PC-9 (cell line): ENCODE measurements around the gene CFAP68. TPM values are rescaled to one million over a fixed set of nuclear protein-coding genes. Genes with fewer than 3 reads are reported as not detected.
A peak's percentile ranks its signal among the peaks of the same experiment; 100 is the strongest.

Experiments
- BruUV-seq: library from RNA; stranded (reverse); fragments of 400-500 nt; replicated peaks from 2 replicates; lab custom pipeline; 2021; lab: Mats Ljungman, UMichigan
- CTCF ChIA-PET: fragments of 300-600 bp; sonication (Branson Sonifier 250); formaldehyde crosslinking; loops from one replicate; lab custom pipeline; 2022; ENCODE audit warnings: antibody characterized with exemption; lab: Charles Lee
- POLR2A ChIA-PET: fragments of 300-600 bp; sonication (Branson Sonifier 250); formaldehyde crosslinking; loops from one replicate; lab custom pipeline; 2022; ENCODE audit warnings: antibody characterized with exemption; ENCODE audit not compliant: unreplicated experiment; lab: Charles Lee
- DNase-seq, 2 experiments: peaks; one replicate each; pipeline versions ENCODE4 v3.0.0 to v3.0.0-alpha.2; 2015 to 2022; ENCODE audit warnings: mixed read lengths in 1 of 2
- H2AFZ ChIP-seq: fragments of 200-600 bp; sonication (generic); 2 replicates; pipeline ENCODE4 v1.8.1; 2017; ENCODE audit warnings: antibody characterized with exemption
- H3F3A ChIP-seq: fragments of 200-600 bp; sonication (generic); 2 replicates; pipeline ENCODE4 v1.8.1; 2017; ENCODE audit warnings: antibody characterized with exemption, mild to moderate bottlenecking, low read depth; ENCODE audit not compliant: insufficient read depth
- H3K27ac ChIP-seq: fragments of 200-600 bp; sonication (generic); 2 replicates; pipeline ENCODE4 v1.6.1; 2016; ENCODE audit warnings: mixed run types
- H3K27me3 ChIP-seq: fragments of 200-600 bp; sonication (generic); 2 replicates; pipeline ENCODE4 v1.6.1; 2016; ENCODE audit warnings: low read depth, mixed run types; ENCODE audit not compliant: insufficient read depth
- H3K36me3 ChIP-seq: fragments of 200-600 bp; sonication (generic); 2 replicates; pipeline ENCODE4 v1.6.1; 2016; ENCODE audit warnings: low read depth, mixed run types
- H3K4me1 ChIP-seq: fragments of 200-600 bp; sonication (generic); replicated peaks from 2 replicates; pipeline ENCODE4 v1.6.1; 2016; ENCODE audit warnings: mixed run types; ENCODE audit not compliant: insufficient read depth
- H3K4me2 ChIP-seq: fragments of 200-600 bp; sonication (generic); 2 replicates; pipeline ENCODE4 v1.6.1; 2017; ENCODE audit warnings: mixed run types
- H3K4me3 ChIP-seq: fragments of 200-600 bp; sonication (generic); 2 replicates; pipeline ENCODE4 v1.6.1; 2016; ENCODE audit warnings: mixed run types
- H3K79me2 ChIP-seq: fragments of 200-600 bp; sonication (generic); 2 replicates; pipeline ENCODE4 v1.6.1; 2017; ENCODE audit warnings: low read depth, mixed run types
- H3K9me2 ChIP-seq: fragments of 200-600 bp; sonication (generic); 2 replicates; pipeline ENCODE4 v1.8.1; 2017; ENCODE audit warnings: mild to moderate bottlenecking; ENCODE audit not compliant: insufficient read depth
- H3K9me3 ChIP-seq: fragments of 200-600 bp; sonication (generic); 2 replicates; pipeline ENCODE4 v1.8.1; 2016; ENCODE audit warnings: low read depth; ENCODE audit not compliant: insufficient read depth
- H4K20me1 ChIP-seq: fragments of 200-600 bp; sonication (generic); 2 replicates; pipeline ENCODE4 v1.8.1; 2017; ENCODE audit not compliant: insufficient read depth
- EZH2 ChIP-seq: fragments of 200-600 bp; sonication (generic); IDR thresholded peaks from 2 replicates; pipeline ENCODE4 v1.8.0; 2017; ENCODE audit warnings: antibody characterized with exemption, low read depth
- intact Hi-C: fragments of 100-400 bp; cut with micrococcal nuclease; formaldehyde crosslinking; loops from one replicate; pipeline ENCODE4 v1.10.0; 2022; ENCODE audit not compliant: unreplicated experiment
- total RNA-seq: library from RNA; stranded (reverse); gene quantifications from 2 replicates; pipeline ENCODE4 v1.2.3, GENCODE V29; 2021
- TF ChIP-seq, protein P1 (sequence below): fragments of 200-600 bp; sonication (generic); conservative IDR thresholded peaks from 2 replicates; pipeline ENCODE4 v1.6.1; 2017; ENCODE audit warnings: mixed run types, antibody characterized with exemption, mild to moderate bottlenecking, moderate library complexity

Gene CFAP68
- total RNA-seq, 1 experiment from 2014 or later = 46.8 TPM

DNA sequence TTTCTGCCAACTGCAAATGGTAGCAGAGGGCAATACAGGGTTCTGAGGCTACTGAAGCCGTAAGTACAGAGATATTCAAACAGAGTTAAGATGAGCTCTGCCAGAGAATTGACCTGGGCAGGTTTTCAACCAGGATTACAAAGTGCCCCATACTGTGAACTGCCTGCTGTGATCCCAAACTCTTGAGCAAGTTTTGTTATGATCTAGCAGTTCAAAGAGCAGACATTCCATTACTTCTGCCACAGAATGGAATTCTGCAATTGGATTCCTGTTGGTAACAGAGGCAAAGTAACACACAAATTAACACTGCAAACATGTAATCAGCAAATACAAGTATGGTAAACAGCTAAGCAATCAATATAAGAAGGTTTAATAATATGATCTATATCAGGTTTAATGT, 39.2 kb upstream of the CFAP68 start:
- TF ChIP-seq, protein P1, sequence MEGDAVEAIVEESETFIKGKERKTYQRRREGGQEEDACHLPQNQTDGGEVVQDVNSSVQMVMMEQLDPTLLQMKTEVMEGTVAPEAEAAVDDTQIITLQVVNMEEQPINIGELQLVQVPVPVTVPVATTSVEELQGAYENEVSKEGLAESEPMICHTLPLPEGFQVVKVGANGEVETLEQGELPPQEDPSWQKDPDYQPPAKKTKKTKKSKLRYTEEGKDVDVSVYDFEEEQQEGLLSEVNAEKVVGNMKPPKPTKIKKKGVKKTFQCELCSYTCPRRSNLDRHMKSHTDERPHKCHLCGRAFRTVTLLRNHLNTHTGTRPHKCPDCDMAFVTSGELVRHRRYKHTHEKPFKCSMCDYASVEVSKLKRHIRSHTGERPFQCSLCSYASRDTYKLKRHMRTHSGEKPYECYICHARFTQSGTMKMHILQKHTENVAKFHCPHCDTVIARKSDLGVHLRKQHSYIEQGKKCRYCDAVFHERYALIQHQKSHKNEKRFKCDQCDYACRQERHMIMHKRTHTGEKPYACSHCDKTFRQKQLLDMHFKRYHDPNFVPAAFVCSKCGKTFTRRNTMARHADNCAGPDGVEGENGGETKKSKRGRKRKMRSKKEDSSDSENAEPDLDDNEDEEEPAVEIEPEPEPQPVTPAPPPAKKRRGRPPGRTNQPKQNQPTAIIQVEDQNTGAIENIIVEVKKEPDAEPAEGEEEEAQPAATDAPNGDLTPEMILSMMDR = no peak
- TF ChIP-seq EZH2 = no peak
- peak overlapping the region; percentile 17 for H3K4me2 ChIP-seq
- no peaks in the 10 kb centered on the region for H3K9me3 ChIP-seq
- H2AFZ ChIP-seq = no peak overlapping the region
- ChIA-PET CTCF (no interaction called here), POLR2A (no interaction called here)
- no TSS peak for BruUV-seq
- DNase-seq = peak in 1 of 2 experiments; percentile 74
- H3K4me1 ChIP-seq = peaks cover 69% of the 10 kb centered on the region
- H3K27ac ChIP-seq = peak overlapping the region; percentile 50
- no peaks in the 10 kb centered on the region for H3K9me2 ChIP-seq
- intact Hi-C loops = loop anchor here (2.0 to 10.0 kb wide), 4 partner anchors 63 to 555 kb away; no protein-coding TSS in a partner anchor
- H3K27me3 ChIP-seq = no peaks in the 10 kb centered on the region
- H4K20me1 ChIP-seq = no peaks in the 10 kb centered on the region
- no peak overlapping the region for H3K4me3 ChIP-seq
- peaks cover 44% of the 10 kb centered on the region for H3F3A ChIP-seq
- H3K79me2 ChIP-seq = 0 out of 2 replicates have a peak, but pooled peaks cover 9% of the 10 kb centered on the region
- H3K36me3 ChIP-seq = peaks cover 42% of the 10 kb centered on the region

DNA sequence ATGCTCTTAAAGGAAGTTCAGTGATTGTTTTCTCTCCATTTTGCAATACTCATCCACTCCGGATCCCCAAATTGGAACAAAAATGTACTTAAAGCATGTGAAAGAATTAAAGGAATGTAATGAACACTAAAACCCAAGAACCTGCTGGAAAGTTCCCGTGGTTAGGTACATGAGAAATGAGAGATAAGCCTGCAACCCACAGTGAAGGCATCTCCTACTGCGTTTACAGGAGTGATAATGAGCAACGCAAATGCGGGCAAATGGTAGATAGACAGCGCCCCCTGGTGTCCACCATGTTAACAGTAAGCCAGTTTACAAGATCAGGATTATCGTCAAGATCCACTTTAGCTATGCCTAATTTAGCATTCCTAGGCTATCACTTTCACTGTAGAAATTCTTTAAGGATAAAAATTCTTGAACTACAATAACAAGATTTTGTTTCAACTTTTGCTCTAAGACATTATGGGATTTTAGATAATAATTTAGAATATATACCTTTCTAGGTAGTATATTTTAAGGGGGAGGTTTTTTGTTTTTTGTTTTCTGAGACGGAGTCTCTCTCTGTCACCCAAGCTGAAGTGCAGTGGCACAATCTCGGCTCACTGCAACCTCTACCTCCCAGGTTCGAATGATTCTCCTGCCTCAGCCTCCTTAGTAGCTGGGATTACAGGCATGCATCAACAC, 37.8 kb upstream of the CFAP68 start:
- peak overlapping the region; percentile 50 for H3K27ac ChIP-seq
- POLR2A ChIA-PET = no interaction called here
- peak overlapping the region; percentile 17 for H3K4me2 ChIP-seq

DNA sequence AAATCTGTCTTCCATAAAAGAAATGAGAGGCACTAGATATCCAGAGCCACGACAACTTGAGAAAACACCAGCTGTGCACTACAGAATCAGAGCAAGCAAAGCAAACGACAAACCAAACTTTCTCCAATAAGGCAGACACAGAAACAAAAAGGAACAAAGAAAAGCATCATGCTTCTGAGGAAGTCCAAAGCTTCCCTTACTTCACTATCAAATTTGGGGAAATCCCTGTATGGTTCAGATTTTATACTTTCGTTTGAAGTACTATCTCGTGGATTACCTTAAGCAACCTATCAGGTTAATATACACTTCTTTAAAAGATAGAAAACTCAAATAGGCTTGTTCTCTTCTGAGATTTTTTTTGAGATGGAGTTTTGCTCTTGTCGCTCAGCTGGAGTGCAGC, 35.7 kb upstream of the CFAP68 start:
- H3K79me2 ChIP-seq = 0 out of 2 replicates have a peak, but pooled peaks cover 9% of the 10 kb centered on the region
- TF ChIP-seq, protein P1 = no peak
- TF ChIP-seq EZH2 = no peak
- H4K20me1 ChIP-seq = no peaks in the 10 kb centered on the region
- H3K4me2 ChIP-seq = peak overlapping the region; percentile 68
- peak overlapping the region; percentile 98 for H3K27ac ChIP-seq
- H3K27me3 ChIP-seq = no peaks in the 10 kb centered on the region
- H3F3A ChIP-seq = peaks cover 79% of the 10 kb centered on the region
- no TSS peak for BruUV-seq
- ChIA-PET POLR2A (no interaction called here), CTCF (no interaction called here)
- no peak overlapping the region for H3K4me3 ChIP-seq
- peaks cover 91% of the 10 kb centered on the region for H3K4me1 ChIP-seq
- no peak overlapping the region for H2AFZ ChIP-seq
- H3K9me2 ChIP-seq = no peaks in the 10 kb centered on the region
- intact Hi-C loops = loop anchor here (5.0 to 10.0 kb wide), 3 partner anchors 66 to 559 kb away; no protein-coding TSS in a partner anchor
- peaks cover 13% of the 10 kb centered on the region for H3K36me3 ChIP-seq
- DNase-seq = no peak
- H3K9me3 ChIP-seq = no peaks in the 10 kb centered on the region

More for the DNA sequence above, 37.8 kb upstream of the CFAP68 start:
- no peak for TF ChIP-seq EZH2
- TF ChIP-seq, protein P1 = peak; percentile 98
- H3K9me3 ChIP-seq = no peaks in the 10 kb centered on the region
- no peak overlapping the region for H3K4me3 ChIP-seq
- H3K27me3 ChIP-seq = no peaks in the 10 kb centered on the region
- 0 out of 2 replicates have a peak, but pooled peaks cover 9% of the 10 kb centered on the region for H3K79me2 ChIP-seq
- no TSS peak for BruUV-seq
- peaks cover 57% of the 10 kb centered on the region for H3F3A ChIP-seq
- peaks cover 29% of the 10 kb centered on the region for H3K36me3 ChIP-seq
- DNase-seq = peak; percentile 72 to 84
- peaks cover 79% of the 10 kb centered on the region for H3K4me1 ChIP-seq
- CTCF ChIA-PET = interaction anchor here (0.6 to 1.2 kb wide), 2 partner anchors 75 to 570 kb away, joined by 3 to 4 read pairs; partner anchors contain the start of gene PPP2R1B
- no peak overlapping the region for H2AFZ ChIP-seq
- intact Hi-C loops = loop anchor here (1.0 to 10.0 kb wide), 5 partner anchors 64 to 557 kb away; no protein-coding TSS in a partner anchor
- H3K9me2 ChIP-seq = no peaks in the 10 kb centered on the region
- H4K20me1 ChIP-seq = no peaks in the 10 kb centered on the region
